Measurements from ENCODE around the gene KRT17.
"Not testable (repeated sequence)": the region's sequence is repeated elsewhere in the genome, so short reads cannot be mapped to it uniquely, and the experiment has no call there.

Gene KRT17

DNA sequence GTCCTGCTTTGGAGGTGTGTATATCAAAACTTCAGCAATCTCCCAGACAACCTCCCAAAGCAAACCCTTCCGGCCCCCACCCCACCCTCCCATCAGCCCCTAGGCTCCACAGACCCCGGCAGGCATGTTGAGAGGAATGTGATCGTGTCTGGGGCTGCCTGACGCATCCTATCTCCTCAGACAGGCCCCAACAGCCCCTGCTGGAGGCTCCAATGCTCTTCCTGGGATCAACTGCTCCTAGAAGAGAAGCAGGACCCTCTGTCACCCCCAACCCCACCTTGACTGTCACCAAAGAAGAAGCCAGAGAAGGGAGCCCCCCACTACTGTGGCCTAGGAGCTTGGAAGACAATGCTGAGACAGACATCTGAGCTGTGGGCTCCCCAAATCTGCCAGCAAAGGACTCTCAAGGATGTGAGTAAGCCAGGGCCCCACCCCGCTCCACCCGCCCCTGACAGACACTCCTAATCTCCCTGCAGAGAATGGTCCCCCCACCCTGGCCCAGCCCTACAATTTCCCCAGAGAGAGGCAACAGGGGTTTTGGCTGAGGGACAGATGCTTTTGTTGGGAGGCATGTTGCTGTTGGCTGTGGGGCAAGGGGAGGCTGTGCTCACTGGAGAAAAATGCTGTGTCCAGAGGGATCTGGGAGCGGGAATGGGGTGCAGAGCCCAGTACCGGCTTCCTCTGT, 36.1 kb downstream of the KRT17 start:
- DNase-seq (ENCODE audit: low spot score in 2 of 2) (no peak), ATAC-seq (ENCODE audit: low read depth) (no peak)
- Mint-ChIP-seq H3K9me3 (no peaks in the 10 kb centered on the region), H3K27ac (no peak overlapping the region), H3K4me1 (no peaks in the 10 kb centered on the region), H3K36me3 (no peaks in the 10 kb centered on the region), H3K4me3 (no peak overlapping the region), H3K27me3 (peaks cover 21% of the 10 kb centered on the region)

DNA sequence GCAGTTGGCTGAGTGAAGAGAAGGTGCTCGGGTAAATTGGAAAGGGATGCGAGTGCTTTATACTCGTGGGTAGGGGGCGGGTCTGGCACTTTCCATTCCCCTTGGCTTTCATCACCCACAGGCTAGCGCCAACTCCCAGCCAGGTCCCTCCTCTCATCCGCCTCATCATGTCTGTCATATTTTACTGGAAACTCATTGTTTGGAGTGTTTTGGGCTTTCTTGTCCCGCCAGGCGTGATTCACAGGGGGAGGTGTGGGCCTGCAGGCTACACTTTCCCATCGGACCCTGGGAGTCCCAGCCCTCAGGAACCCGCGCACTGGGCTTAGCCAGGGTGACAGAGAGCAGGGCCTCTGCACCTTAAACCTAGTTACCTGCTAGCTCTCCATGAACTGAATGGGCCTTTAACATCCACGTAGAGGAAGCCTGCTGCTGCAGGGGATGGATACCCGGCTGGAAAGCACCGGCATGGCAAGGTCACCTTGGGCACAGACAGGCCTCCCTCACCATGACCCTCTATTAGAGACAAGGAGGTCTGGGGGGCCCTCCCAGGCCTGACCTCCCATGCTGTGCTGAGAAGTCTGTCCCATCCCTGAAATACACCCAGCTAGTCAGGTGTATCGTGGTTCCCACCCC, 37.4 kb downstream of the KRT17 start, which contains the start of gene KRT14:
Gene KRT14, minus strand, starts transcription at position 33 of the 633 bp plus-strand sequence. CDS start 61 bp downstream, outside the sequence.
- ATAC-seq (ENCODE audit: low read depth) (no peak), DNase-seq (ENCODE audit: low spot score in 2 of 2) (no peak)
- Mint-ChIP-seq H3K27me3 (peaks cover 26% of the 10 kb centered on the region), H3K27ac (no peak within 1 kb of the TSS), H3K36me3 (no peaks in the 10 kb centered on the region), H3K9me3 (no peaks in the 10 kb centered on the region), H3K4me3 (no peak within 1 kb of the TSS), H3K4me1 (no peaks in the 10 kb centered on the region)

DNA sequence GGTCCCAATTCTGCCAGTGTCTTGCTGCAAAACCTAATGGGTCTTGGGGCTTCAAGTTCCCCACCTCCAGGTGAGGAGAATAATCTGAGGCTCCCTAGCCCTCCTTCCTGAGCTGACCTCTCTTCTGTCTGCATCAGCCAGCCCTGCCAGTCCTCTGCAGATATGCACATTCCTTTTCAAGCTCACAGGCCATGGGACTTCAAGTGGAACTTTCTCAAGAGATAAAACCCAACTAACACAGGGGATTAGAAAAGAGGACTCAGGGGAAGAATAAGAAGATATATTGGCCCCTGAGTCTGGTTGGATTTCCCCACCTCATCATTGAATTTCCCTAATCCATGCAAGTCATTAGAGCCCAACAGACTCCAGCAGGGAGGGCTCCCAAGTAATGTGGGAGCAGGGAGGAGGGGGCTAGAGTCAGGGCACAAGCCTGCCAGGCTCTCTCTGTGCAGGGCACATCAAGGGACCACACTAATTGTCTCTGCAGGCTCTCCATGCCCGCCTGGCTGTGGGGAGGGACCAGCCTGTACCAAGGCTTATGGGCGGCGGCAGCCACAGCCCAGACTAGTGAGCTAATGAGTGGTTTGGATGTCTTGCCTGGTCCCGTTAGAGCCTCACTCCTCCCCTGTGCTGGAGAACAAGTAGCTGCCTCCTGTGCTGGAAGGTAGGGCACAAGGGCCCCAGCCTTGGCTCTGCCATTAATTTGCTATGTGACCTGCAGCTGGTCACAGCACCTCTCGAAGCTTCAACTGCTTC, 38.9 kb downstream of the KRT17 start:
- H3K9me3 Mint-ChIP-seq, result no peaks in the 10 kb centered on the region
- ATAC-seq (ENCODE audit: low read depth), result no peak
- no peak overlapping the region for H3K4me3 Mint-ChIP-seq

DNA sequence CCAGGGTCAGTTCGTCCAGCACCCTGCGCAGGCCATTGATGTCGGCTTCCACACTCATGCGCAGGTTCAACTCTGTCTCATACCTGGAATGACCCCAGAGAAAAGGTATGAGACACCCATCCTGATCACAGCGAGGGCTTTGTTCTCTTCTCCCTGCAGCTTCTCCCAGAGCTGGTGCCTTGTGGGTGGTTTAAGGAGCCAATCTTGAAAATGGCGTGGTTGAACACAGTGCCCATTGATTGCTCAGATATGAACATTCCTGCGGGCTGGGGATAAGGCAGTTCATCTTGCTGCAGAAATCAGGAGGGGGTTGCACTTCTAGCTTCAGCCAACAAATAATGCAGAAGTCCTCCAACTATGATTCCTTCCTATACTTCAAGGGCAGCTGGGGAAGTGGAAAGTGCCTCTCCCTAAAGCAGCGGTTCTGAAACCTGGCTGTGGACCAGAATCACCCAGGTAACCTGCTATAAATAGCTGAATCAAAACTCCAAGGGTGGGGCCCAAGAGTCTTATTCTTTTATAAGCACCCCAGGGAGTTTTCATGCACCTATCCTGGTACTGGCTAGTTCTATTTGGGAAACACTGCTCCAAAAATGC, 39.9 kb downstream of the KRT17 start:
- not testable (repeated sequence) for H3K36me3 Mint-ChIP-seq; H3K9me3 Mint-ChIP-seq; H3K4me3 Mint-ChIP-seq; H3K4me1 Mint-ChIP-seq; H3K27ac Mint-ChIP-seq; ATAC-seq (ENCODE audit: low read depth); DNase-seq (ENCODE audit: low spot score in 2 of 2)
- H3K27me3 Mint-ChIP-seq, result peaks cover 18% of the 10 kb centered on the region

More for the DNA sequence above, 38.9 kb downstream of the KRT17 start:
- H3K4me1 Mint-ChIP-seq, result no peaks in the 10 kb centered on the region
- no peak for DNase-seq (ENCODE audit: low spot score in 2 of 2)
- no peak overlapping the region for H3K27ac Mint-ChIP-seq
- H3K36me3 Mint-ChIP-seq, result no peaks in the 10 kb centered on the region
- H3K27me3 Mint-ChIP-seq, result peaks cover 21% of the 10 kb centered on the region

DNA sequence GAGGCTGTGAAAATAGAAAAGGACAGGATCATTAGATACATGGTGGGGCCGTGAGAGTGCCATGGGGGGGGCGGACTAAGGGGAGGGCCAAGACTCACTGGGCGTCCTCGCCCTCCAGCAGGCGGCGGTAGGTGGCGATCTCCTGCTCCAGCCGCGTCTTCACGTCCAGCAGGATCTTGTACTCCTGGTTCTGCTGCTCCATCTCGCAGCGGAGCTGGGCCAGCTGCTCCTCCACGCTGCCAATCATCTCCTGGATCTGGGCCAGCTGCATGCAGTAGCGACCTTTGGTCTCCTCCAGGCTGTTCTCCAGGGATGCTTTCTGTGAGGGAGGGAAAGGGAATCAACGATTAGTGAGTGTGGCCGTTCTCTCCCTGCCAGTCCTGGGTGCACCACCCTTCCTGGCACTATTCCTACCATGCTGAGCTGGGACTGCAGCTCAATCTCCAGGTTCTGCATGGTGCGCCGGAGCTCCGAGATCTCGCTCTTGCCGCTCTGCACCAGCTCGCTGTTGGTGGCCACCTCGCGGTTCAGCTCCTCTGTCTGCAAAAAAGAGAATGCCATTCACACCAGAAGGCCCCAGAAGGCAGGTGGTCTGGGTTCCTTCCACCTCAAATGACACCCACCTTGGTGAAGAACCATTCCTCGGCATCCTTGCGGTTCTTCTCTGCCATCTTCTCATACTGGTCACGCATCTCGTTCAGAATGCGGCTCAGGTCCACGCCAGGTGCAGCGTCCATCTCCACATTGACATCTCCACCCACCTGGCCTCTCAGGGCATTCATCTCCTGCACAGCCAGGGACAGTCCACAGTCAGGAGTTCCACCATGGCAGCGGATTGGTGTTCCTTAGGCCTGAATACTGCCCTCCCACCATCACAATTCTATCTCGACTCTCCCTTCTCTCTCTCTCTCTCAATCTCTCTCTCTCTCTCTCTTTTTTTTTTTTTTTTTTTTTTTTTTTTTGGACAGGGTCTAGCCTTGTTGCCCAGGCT, 40.9 kb downstream of the KRT17 start:
- DNase-seq (ENCODE audit: low spot score in 2 of 2) (no peak), ATAC-seq (ENCODE audit: low read depth) (no peak)
- H3K4me1 Mint-ChIP-seq, result no peaks in the 10 kb centered on the region
- no peak overlapping the region for H3K27ac Mint-ChIP-seq
- no peak overlapping the region for H3K4me3 Mint-ChIP-seq
- no peaks in the 10 kb centered on the region for H3K36me3 Mint-ChIP-seq
- peaks cover 19% of the 10 kb centered on the region for H3K27me3 Mint-ChIP-seq
- no peaks in the 10 kb centered on the region for H3K9me3 Mint-ChIP-seq

DNA sequence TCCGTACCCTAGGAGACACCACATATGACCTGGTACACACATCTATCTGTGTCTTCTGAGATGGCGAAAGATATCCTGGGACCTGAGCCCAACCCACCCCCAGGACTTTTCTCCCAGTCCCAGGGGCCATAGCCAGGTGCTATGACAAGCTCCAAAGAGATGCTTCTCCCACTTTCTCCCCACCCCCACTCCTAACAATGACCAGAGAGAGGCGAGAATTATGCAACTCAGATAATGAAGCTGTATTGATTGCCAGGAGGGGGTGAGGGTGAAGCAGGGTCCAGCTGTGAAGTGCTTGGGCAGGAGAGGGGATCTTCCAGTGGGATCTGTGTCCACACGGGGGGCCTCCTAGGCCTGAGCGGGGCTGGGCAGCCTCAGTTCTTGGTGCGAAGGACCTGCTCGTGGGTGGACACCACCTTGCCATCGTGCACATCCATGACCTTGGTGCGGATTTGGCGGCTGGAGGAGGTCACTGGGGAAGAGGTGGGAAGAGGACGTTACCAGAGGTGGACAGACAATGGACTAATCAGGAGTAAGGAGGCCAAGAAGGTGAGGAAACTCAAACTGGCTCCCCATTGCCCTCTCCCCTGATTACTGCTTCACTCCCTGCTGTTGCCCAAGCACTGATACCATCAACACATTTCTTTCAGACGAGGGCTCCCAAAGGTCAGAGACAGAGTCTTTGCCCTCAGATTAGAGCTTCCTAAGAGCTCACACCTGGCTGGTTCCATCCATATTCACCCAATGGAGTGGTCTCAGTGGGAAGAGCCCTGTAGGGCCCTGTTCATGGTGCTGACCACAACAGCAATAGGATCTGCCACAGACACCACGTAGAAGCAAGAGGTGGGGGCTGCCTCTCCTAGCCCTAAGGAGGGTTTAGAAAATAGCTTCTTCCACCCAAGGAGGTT, 42.1 kb downstream of the KRT17 start:
- ATAC-seq (ENCODE audit: low read depth); H3K27ac Mint-ChIP-seq; DNase-seq (ENCODE audit: low spot score in 2 of 2); H3K4me3 Mint-ChIP-seq; H3K36me3 Mint-ChIP-seq; H3K9me3 Mint-ChIP-seq; H3K4me1 Mint-ChIP-seq: not testable (repeated sequence)
- peaks cover 22% of the 10 kb centered on the region for H3K27me3 Mint-ChIP-seq

DNA sequence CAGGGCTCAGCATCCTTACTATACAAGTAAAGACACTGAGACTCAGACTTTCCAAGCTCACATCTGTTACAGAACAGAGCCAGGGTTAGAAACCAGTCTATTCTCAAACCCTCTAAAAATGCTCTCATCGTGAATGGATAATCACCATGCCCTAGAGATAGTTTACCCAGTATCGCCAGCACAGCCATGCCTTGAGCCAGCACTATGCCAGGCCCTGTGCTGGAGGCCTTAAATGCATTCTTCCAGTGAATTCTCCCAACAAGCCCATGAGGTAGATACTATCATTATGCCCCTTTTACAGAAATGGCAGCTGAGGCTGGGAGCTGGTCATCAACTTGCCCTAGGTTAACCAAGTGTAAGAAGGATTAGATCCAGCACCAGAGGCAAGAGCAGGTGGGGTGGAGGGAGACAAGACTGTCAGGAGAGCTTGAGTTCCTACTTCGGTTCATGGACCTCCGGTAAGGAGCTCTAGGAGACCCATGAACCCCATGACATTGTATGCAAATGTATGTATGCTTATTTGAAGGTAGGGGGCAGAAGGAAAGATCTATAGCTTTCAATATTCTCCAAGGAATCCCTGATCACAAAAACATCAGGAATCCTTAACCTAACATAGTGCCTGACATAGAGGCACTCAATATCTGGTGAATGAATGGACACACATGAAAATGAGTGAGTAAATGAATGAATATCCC, 42.9 kb downstream of the KRT17 start:
- H3K27me3 Mint-ChIP-seq, result peaks cover 23% of the 10 kb centered on the region
- no peaks in the 10 kb centered on the region for H3K9me3 Mint-ChIP-seq

DNA sequence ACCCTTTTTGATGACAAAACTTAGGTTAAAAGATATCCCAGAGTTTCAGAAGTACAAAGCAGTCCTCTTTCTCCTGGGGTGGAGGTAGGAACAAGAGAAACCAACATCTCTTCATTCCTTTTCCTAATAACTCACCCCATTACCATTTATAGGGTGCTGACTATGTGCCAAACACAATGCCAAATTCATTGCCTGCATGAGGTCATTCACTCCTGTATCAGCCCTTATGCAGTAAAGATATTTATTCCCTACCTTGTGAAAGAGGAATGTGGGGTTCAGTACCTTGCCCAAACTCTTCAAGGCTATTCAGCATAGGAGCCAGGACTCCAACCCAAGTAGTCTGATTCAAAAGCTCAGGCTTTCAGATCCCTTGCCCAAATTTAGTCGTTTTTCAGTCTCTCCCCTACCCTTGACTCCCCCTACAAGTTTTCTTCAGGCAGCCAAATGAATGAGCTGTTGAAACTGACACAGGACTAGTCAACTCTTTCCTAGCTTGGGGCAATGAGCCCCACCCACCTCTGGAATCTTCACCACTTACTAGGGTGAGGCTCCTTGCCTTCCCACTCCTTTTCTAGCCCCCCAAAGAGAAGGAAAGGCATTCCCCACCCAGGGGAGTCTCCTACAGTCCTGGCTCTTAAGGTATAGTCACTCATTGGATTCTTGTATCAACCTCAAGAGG, 43.5 kb downstream of the KRT17 start:
- Mint-ChIP-seq H3K4me3 (no peak overlapping the region), H3K36me3 (no peaks in the 10 kb centered on the region), H3K9me3 (no peaks in the 10 kb centered on the region), H3K27ac (no peak overlapping the region), H3K27me3 (peaks cover 25% of the 10 kb centered on the region), H3K4me1 (no peaks in the 10 kb centered on the region)
- no peak for DNase-seq (ENCODE audit: low spot score in 2 of 2)
- ATAC-seq (ENCODE audit: low read depth), result no peak

More for the DNA sequence above, 42.9 kb downstream of the KRT17 start:
- Mint-ChIP-seq H3K4me3 (no peak overlapping the region), H3K27ac (no peak overlapping the region), H3K36me3 (no peaks in the 10 kb centered on the region), H3K4me1 (no peaks in the 10 kb centered on the region)
- DNase-seq (ENCODE audit: low spot score in 2 of 2), result no peak
- ATAC-seq (ENCODE audit: low read depth), result no peak

DNA sequence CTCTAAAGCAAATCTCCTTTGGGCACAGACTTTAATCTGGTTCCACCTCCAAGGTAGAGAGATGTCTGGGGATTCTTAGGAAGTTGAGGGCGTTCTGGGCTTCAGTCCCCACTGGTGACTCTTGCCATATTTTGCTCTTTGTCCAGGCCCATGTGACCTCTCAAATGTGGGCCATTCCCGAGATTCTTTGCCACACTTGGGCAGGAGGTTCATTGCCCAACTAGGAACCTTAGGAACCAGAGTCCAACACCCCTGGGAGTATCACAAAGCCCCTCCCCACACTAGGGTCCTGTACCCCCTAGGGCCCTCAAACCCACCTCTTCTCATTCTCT, 44.2 kb downstream of the KRT17 start:
- H3K27ac Mint-ChIP-seq, result no peak overlapping the region
- no peak for DNase-seq (ENCODE audit: low spot score in 2 of 2)

DNA sequence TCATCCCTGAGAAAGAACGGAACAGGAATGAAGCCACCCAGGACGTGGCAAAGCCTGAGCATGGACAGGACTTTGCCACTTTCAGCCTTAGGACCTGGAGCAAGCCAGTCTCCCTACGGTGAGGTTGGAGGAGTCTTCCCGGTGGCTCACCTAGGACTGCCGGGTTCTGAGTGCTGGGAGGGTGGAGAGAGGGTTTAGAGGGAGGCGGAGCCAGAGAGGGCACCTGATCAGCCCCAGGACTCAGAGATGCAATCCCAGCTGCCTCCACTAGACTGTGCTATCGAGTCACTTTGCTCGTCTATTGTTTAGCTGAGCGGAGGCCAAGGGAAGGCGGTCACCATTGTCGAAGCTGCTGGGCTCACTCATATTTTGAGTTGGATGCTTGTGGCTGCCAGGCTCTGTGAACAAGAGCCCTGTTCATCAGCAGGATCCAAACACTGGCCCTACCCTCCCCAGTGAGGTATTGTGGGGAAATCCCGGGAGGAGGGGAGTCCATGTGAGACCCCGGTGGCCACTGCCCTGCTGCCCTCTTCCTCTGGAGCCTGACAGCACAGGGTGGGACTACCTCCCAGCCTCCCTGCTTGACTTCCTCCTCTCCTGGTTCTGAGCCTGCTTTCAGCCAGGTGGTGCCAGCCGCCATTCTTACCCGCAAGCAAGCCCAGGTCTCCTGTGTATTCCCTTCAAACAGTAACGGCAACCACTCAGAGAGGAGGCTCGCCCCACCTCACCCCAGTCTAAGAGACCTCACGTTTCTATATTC, 44.7 kb downstream of the KRT17 start:
- H3K27me3 Mint-ChIP-seq, result peaks cover 24% of the 10 kb centered on the region
- H3K9me3 Mint-ChIP-seq, result no peaks in the 10 kb centered on the region
- no peak overlapping the region for H3K4me3 Mint-ChIP-seq
- ATAC-seq (ENCODE audit: low read depth) (peak; percentile 46), DNase-seq (ENCODE audit: low spot score in 2 of 2) (peak; percentile 15 to 21)
- no peaks in the 10 kb centered on the region for H3K36me3 Mint-ChIP-seq
- H3K4me1 Mint-ChIP-seq, result no peaks in the 10 kb centered on the region
- H3K27ac Mint-ChIP-seq, result no peak overlapping the region

More for the DNA sequence above, 44.2 kb downstream of the KRT17 start:
- H3K27me3 Mint-ChIP-seq, result peaks cover 24% of the 10 kb centered on the region
- no peaks in the 10 kb centered on the region for H3K36me3 Mint-ChIP-seq
- no peak for ATAC-seq (ENCODE audit: low read depth)
- H3K4me1 Mint-ChIP-seq, result no peaks in the 10 kb centered on the region
- H3K4me3 Mint-ChIP-seq, result no peak overlapping the region
- H3K9me3 Mint-ChIP-seq, result no peaks in the 10 kb centered on the region

DNA sequence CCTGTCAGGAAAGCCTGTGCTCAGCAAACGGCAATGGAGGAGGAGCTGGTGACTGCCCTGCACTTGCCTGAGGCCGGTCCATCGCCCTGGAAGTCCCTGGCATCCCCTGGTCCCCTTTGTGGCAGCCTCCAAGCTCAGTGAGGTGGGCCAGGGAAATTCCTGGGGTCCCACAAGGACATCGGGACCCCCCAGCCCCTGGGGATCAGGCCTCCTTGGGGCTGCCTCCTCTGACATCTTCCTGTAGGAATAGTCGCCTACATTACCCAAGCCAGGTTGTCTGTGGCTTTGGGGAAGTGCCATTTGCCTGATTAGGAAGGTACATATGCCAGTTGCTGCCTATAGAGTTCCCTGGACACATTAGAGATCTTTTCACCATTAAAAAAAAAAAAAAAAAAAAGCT, 45.4 kb downstream of the KRT17 start:
- H3K4me3 Mint-ChIP-seq, result no peak overlapping the region
- DNase-seq (ENCODE audit: low spot score in 2 of 2), result no peak
- H3K4me1 Mint-ChIP-seq, result no peaks in the 10 kb centered on the region
- H3K27ac Mint-ChIP-seq, result no peak overlapping the region
- no peaks in the 10 kb centered on the region for H3K9me3 Mint-ChIP-seq
- no peak for ATAC-seq (ENCODE audit: low read depth)
- H3K27me3 Mint-ChIP-seq, result peaks cover 22% of the 10 kb centered on the region
- no peaks in the 10 kb centered on the region for H3K36me3 Mint-ChIP-seq

All from memory B cell (primary cell).